Stimulated activated naive B cell treated with anti-CD40 and anti-IgM and Interleukin-4, amounts not matched to agents 10 μg/mL and 1 μg/mL and 100 μg/mL, for 72 hours (primary cell): ENCODE measurements around the gene KDM4C.

ENCODE experiments used
- ATAC-seq, 2 donors: fragments of 150-1000 bp; cut with Tn5 transposase; replicated peaks; 2 replicates each; pipeline ENCODE4 v1.10.0; 2021; ENCODE audit warnings: moderate library complexity in 1 of 2
- DNase-seq: peaks from one replicate; pipeline ENCODE4 v3.0.0; 2021
- H3K27ac Mint-ChIP-seq: one replicate; pipeline ENCODE4 v1.8.0; 2022; ENCODE audit warnings: mild to moderate bottlenecking, mixed read lengths
- H3K27me3 Mint-ChIP-seq, 2 donors: one replicate each; pipeline ENCODE4 v1.8.0; 2022; ENCODE audit warnings: mixed read lengths in 2 of 2
- H3K36me3 Mint-ChIP-seq, 2 donors: one replicate each; pipeline ENCODE4 v1.8.0; 2022; ENCODE audit warnings: mixed read lengths in 2 of 2, mild to moderate bottlenecking in 1 of 2
- H3K4me1 Mint-ChIP-seq, 2 donors: one replicate each; pipeline ENCODE4 v1.8.0; 2022; ENCODE audit warnings: mixed read lengths in 2 of 2, mild to moderate bottlenecking in 1 of 2
- H3K4me3 Mint-ChIP-seq, 2 donors: one replicate each; pipeline ENCODE4 v1.8.0; 2022; ENCODE audit warnings: mild to moderate bottlenecking in 2 of 2, mixed read lengths in 2 of 2, moderate library complexity in 1 of 2
- H3K9me3 Mint-ChIP-seq, 2 donors: one replicate each; pipeline ENCODE4 v1.8.0; 2022; ENCODE audit warnings: mixed read lengths in 2 of 2, mild to moderate bottlenecking in 1 of 2

The KDM4C gene

GRCh38 chr9:7045361-7045760, 287.6 kb downstream of the KDM4C start:
- DNase-seq (no peak), ATAC-seq (no peak)
- Mint-ChIP-seq H3K4me1 (peaks cover 0 to 7% of the 10 kb centered on the region in 2 donors), H3K36me3 (peaks cover 21 to 50% of the 10 kb centered on the region in 2 donors), H3K27me3 (no peaks in the 10 kb centered on the region), H3K27ac (no peak overlapping the region), H3K9me3 (no peaks in the 10 kb centered on the region), H3K4me3 (no peak overlapping the region)

DNA sequence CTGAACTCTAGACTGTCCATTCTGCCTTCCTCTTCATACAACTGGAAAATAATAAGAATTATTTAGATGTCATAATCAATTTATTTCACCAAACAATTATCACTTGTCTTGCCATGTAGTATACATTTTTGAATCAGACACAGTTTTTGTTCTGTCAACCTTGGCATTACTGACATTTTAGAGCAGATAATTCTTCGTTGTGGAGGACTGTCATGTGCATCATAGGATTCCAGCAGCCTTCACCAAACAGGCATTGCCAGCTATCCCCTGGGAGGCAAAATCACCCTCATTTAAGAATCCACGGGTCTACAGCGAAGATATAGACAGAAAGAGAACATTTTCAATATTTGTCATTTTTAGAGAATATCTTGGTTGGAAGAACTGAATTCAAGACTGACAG, 293.9 kb downstream of the KDM4C start:
- Mint-ChIP-seq H3K27me3 (no peaks in the 10 kb centered on the region), H3K27ac (no peak overlapping the region), H3K4me1 (peaks cover 10 to 19% of the 10 kb centered on the region in 2 donors), H3K4me3 (no peak overlapping the region), H3K9me3 (no peaks in the 10 kb centered on the region), H3K36me3 (peaks cover 28 to 58% of the 10 kb centered on the region in 2 donors)
- DNase-seq (no peak), ATAC-seq (no peak)

GRCh38 chr9:7053903-7054302, 296.1 kb downstream of the KDM4C start:
- peaks cover 21 to 55% of the 10 kb centered on the region in 2 donors for H3K36me3 Mint-ChIP-seq
- H3K4me1 Mint-ChIP-seq: peaks cover 10 to 19% of the 10 kb centered on the region in 2 donors
- no peak overlapping the region for H3K4me3 Mint-ChIP-seq
- H3K9me3 Mint-ChIP-seq: no peaks in the 10 kb centered on the region
- H3K27me3 Mint-ChIP-seq: no peaks in the 10 kb centered on the region
- no peak overlapping the region for H3K27ac Mint-ChIP-seq
- no peak for DNase-seq
- no peak for ATAC-seq

DNA sequence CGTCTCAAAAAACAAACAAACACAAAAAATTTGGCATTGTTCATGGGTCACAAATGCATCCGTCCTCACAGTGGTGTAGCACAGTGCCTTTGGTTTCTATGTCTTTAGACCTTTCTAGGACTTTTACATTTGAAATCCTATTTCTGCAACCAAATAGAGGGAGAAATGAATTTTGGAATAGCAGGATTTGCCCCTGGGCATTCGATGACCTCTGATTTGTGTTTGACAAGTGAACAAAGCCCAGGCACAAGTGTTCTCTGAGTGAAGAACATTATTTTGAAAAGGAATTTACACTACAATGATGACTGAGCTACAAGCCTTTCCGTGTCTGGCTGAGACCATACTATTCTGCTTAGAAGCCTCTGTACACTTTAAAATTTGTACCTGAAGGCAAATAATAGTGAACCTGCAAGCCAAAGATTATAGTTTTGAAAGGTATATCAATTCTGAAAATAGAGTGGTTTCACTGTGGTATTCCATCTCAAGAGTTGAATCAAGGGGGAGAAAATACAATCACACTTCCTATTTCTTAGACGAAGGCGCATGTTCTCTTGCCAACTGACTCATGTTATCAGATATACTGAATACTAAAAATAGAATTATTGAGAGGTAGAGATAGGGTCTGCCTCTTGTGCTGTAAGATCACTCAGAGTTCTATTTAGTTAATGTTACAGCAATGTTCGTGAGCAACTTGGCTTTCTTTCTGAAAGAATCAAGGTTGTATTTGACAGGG, 297.6 kb downstream of the KDM4C start:
- no peak overlapping the region for H3K27ac Mint-ChIP-seq
- DNase-seq (no peak), ATAC-seq (peak; percentile 58 to 76)
- H3K27me3 Mint-ChIP-seq: no peaks in the 10 kb centered on the region
- peaks cover 14 to 47% of the 10 kb centered on the region in 2 donors for H3K36me3 Mint-ChIP-seq
- H3K4me1 Mint-ChIP-seq: peaks cover 6 to 19% of the 10 kb centered on the region in 2 donors
- no peak overlapping the region for H3K4me3 Mint-ChIP-seq
- no peaks in the 10 kb centered on the region for H3K9me3 Mint-ChIP-seq

DNA sequence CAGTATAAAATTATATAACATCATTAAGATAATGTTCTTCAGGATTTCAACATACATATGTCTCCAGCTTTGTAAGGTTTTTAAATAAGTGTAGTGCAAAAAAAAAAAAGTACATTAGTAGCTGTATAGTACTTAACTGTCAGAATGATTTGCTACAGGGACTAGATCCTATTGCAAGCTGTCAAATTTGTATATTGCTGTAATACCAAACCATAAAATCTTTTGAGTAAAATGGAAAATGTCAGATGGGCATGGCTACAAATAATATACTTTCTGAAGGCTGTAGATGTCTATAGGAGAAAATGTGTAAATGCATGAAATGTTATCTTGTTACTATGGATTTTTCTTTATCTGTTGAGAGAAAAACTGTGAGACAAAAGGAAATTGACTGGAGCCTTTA, 298.5 kb downstream of the KDM4C start:
- H3K4me3 Mint-ChIP-seq: no peak overlapping the region
- H3K36me3 Mint-ChIP-seq: peaks cover 18 to 48% of the 10 kb centered on the region in 2 donors
- no peaks in the 10 kb centered on the region for H3K27me3 Mint-ChIP-seq
- ATAC-seq: no peak
- H3K9me3 Mint-ChIP-seq: no peaks in the 10 kb centered on the region
- DNase-seq: no peak
- H3K27ac Mint-ChIP-seq: no peak overlapping the region
- H3K4me1 Mint-ChIP-seq: peaks cover 8 to 19% of the 10 kb centered on the region in 2 donors

DNA sequence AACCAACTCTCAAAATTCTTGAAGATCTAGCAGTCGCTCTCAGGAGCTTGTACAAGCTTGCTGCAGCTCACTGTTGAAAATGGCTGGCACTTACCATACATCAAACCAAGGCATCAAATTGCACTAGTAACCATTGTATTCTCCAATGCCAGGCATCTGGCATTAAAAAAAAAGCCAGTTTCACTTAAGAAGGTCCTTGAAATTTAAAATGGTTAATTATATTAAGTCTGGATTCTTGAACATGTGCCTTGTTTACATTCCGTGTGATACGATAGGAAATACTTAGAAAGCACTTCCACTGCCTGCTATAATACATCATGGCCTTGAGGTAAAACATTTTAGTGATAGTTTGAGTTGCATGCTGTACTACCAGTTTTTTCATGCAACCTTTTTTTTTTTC, 300.7 kb downstream of the KDM4C start:
- no peak for DNase-seq
- H3K9me3 Mint-ChIP-seq: no peaks in the 10 kb centered on the region

DNA sequence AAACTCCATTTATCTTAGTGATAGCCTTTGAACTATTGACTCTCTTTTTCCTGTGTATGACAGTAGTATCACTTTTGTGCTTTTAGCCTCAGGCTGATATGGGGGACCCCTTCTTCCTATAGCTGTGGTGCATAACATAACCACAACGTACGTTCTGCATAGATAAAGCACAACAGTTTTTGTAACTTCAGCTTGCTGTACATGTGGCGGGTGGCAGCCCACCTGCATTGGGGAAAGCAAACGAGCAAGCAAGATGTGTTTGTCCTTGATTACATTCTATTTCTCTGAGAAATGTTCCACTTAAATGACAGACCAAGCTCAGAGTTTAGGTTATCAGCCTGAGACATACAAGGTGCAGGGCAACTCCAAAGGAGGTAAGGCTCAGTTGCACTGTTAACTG, 309.4 kb downstream of the KDM4C start:
- Mint-ChIP-seq H3K27me3 (no peaks in the 10 kb centered on the region), H3K4me3 (no peak overlapping the region), H3K36me3 (peaks cover 15 to 22% of the 10 kb centered on the region in 2 donors), H3K4me1 (peaks cover 0 to 5% of the 10 kb centered on the region in 2 donors), H3K27ac (no peak overlapping the region), H3K9me3 (no peaks in the 10 kb centered on the region)
- DNase-seq (no peak), ATAC-seq (no peak)

More for the DNA sequence above, 300.7 kb downstream of the KDM4C start:
- no peak for ATAC-seq
- no peak overlapping the region for H3K4me3 Mint-ChIP-seq
- no peak overlapping the region for H3K27ac Mint-ChIP-seq
- peaks cover 19 to 45% of the 10 kb centered on the region in 2 donors for H3K36me3 Mint-ChIP-seq
- H3K27me3 Mint-ChIP-seq: no peaks in the 10 kb centered on the region
- peaks cover 5 to 11% of the 10 kb centered on the region in 2 donors for H3K4me1 Mint-ChIP-seq

DNA sequence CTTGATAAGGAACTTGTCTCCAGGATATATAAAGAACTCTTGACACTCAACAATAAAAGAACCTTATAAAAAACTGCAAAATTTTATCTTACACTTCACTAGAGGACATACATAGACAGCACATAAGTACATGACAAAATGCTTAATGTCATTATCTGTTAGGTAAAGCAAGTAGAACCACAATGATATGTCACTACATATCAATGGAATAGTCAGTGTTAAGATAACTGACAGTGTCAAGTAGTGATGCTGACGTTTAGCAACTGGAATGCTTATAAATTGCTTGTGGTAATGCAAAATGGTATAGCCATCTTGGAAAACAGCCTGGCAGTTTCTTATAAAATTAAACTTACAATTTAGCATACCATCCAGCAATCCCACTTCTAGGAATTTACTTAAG, 314.1 kb downstream of the KDM4C start:
- no peak overlapping the region for H3K27ac Mint-ChIP-seq
- DNase-seq (no peak), ATAC-seq (no peak)
- no peak overlapping the region for H3K4me3 Mint-ChIP-seq
- H3K27me3 Mint-ChIP-seq: no peaks in the 10 kb centered on the region
- peaks cover 25 to 29% of the 10 kb centered on the region in 2 donors for H3K36me3 Mint-ChIP-seq
- H3K4me1 Mint-ChIP-seq: peaks cover 0 to 5% of the 10 kb centered on the region in 2 donors
- no peaks in the 10 kb centered on the region for H3K9me3 Mint-ChIP-seq

- no peaks in the 10 kb centered on the region for H3K27me3 Mint-ChIP-seq
- H3K36me3 Mint-ChIP-seq: peaks cover 24 to 40% of the 10 kb centered on the region in 2 donors
- ATAC-seq: no peak
- no peak for DNase-seq
- H3K4me3 Mint-ChIP-seq: no peak overlapping the region
- no peak overlapping the region for H3K27ac Mint-ChIP-seq
- H3K4me1 Mint-ChIP-seq: peaks cover 0 to 5% of the 10 kb centered on the region in 2 donors
- H3K9me3 Mint-ChIP-seq: no peaks in the 10 kb centered on the region
Observed at GRCh38 chr9:7073706-7074105, 315.9 kb downstream of the KDM4C start.

GRCh38 chr9:7075154-7075553, 317.4 kb downstream of the KDM4C start:
- Mint-ChIP-seq H3K27me3 (no peaks in the 10 kb centered on the region), H3K36me3 (peaks cover 22 to 45% of the 10 kb centered on the region in 2 donors), H3K4me3 (no peak overlapping the region), H3K27ac (no peak overlapping the region), H3K9me3 (no peaks in the 10 kb centered on the region), H3K4me1 (peaks cover 0 to 5% of the 10 kb centered on the region in 2 donors)
- ATAC-seq: no peak
- DNase-seq: no peak

- no peak for DNase-seq
- Mint-ChIP-seq H3K4me3 (no peak overlapping the region), H3K9me3 (no peaks in the 10 kb centered on the region), H3K27ac (no peak overlapping the region), H3K4me1 (no peaks in the 10 kb centered on the region), H3K36me3 (peaks cover 22 to 52% of the 10 kb centered on the region in 2 donors), H3K27me3 (no peaks in the 10 kb centered on the region)
- ATAC-seq: no peak
Observed at GRCh38 chr9:7079051-7079450, 321.3 kb downstream of the KDM4C start.

DNA sequence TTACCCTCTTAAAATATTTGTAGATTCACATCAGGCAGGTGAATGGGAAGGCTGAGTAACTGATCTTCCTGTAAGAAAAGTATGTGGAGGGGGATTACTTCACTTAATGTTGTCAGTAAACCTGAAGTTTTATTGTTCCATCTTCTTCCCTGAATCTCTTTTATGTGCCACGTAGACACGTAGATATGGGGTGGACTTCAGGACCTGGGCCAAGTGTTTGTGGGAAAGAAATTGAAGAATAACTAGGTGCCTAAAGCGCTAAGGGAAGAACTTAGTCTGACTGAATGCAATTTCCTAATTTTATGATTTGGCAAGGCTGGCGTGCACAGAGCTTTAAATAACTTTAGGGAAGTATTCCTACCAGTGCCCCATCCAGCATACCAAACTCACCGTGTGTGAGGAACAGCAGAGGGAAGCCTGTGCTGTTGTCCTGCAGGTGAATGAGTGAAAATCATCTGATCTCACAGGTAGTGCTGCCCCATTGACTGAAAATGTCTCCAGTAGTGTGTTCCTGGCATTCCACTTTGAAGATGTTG, 323.4 kb downstream of the KDM4C start:
- H3K27me3 Mint-ChIP-seq: no peaks in the 10 kb centered on the region
- DNase-seq (no peak), ATAC-seq (no peak)
- H3K4me3 Mint-ChIP-seq: no peak overlapping the region
- no peaks in the 10 kb centered on the region for H3K9me3 Mint-ChIP-seq
- H3K36me3 Mint-ChIP-seq: peaks cover 19 to 44% of the 10 kb centered on the region in 2 donors
- peaks cover 7 to 11% of the 10 kb centered on the region in 2 donors for H3K4me1 Mint-ChIP-seq
- no peak overlapping the region for H3K27ac Mint-ChIP-seq

GRCh38 chr9:7083192-7083591, 325.4 kb downstream of the KDM4C start:
- no peak for ATAC-seq
- Mint-ChIP-seq H3K36me3 (peaks cover 17 to 40% of the 10 kb centered on the region in 2 donors), H3K27me3 (no peaks in the 10 kb centered on the region)

GRCh38 chr9:7085357-7085756, 327.6 kb downstream of the KDM4C start:
- no peaks in the 10 kb centered on the region for H3K27me3 Mint-ChIP-seq
- no peak for DNase-seq
- H3K4me3 Mint-ChIP-seq: no peak overlapping the region
- peak overlapping the region; percentile 62 for H3K27ac Mint-ChIP-seq
- peak; percentile 93 to 96 for ATAC-seq
- peaks cover 19 to 32% of the 10 kb centered on the region in 2 donors for H3K36me3 Mint-ChIP-seq
- H3K9me3 Mint-ChIP-seq: no peaks in the 10 kb centered on the region
- peaks cover 10 to 24% of the 10 kb centered on the region in 2 donors for H3K4me1 Mint-ChIP-seq

More at GRCh38 chr9:7083192-7083591, 325.4 kb downstream of the KDM4C start:
- Mint-ChIP-seq H3K27ac (no peak overlapping the region), H3K4me3 (no peak overlapping the region), H3K4me1 (peaks cover 7 to 11% of the 10 kb centered on the region in 2 donors), H3K9me3 (no peaks in the 10 kb centered on the region)
- no peak for DNase-seq

DNA sequence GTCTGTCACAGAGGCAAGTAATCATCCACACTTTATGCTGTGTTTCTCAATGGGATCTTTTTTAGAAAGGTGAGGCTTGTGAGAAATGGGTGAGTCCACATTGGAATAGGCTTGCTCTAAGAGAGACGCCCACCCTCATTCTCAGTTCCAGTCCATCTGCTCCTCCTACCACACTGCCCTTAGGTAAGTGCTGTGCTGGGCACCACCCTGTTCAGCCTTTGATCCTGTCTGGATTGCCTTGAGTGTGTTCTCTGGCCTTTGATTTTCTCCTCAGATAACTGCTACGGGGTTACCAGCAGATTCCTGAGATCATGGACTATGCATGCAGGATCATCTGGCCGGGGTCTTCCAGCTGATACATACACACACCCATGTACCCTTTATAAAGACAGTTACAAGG, 328.6 kb downstream of the KDM4C start:
- ATAC-seq (no peak), DNase-seq (no peak)
- no peaks in the 10 kb centered on the region for H3K9me3 Mint-ChIP-seq
- H3K4me1 Mint-ChIP-seq: peaks cover 13 to 24% of the 10 kb centered on the region in 2 donors
- no peak overlapping the region for H3K27ac Mint-ChIP-seq
- no peak overlapping the region for H3K4me3 Mint-ChIP-seq
- peaks cover 22 to 29% of the 10 kb centered on the region in 2 donors for H3K36me3 Mint-ChIP-seq
- no peaks in the 10 kb centered on the region for H3K27me3 Mint-ChIP-seq
